Measurements from ENCODE around the gene GSX2. TPM values are rescaled to one million over a fixed set of nuclear protein-coding genes. Genes with fewer than 3 reads are reported as not detected.
A peak's percentile ranks its signal among the peaks of the same experiment; 100 is the strongest.
"Not testable (repeated sequence)": the region's sequence is repeated elsewhere in the genome, so short reads cannot be mapped to it uniquely, and the experiment has no call there.

The GSX2 gene
- not detected for polyA plus RNA-seq (ENCODE audit: insufficient read length in 12 of 12)
- long read RNA-seq, donor 1, result 0 reads
- long read RNA-seq, donor 2, result 0 reads
- long read RNA-seq, donor 3, result 0 reads
- long read RNA-seq, donor 4, result 0 reads
- long read RNA-seq, donor 5, result 0 reads
- long read RNA-seq, donor 6, result 0 reads
- long read RNA-seq, donor 7, result 0 reads
- long read RNA-seq, donor 8, result 0 reads
- long read RNA-seq, donor 9, result 0 reads
- long read RNA-seq, donor 10, result 0 reads
- long read RNA-seq, donor 11, result 0 reads

DNA sequence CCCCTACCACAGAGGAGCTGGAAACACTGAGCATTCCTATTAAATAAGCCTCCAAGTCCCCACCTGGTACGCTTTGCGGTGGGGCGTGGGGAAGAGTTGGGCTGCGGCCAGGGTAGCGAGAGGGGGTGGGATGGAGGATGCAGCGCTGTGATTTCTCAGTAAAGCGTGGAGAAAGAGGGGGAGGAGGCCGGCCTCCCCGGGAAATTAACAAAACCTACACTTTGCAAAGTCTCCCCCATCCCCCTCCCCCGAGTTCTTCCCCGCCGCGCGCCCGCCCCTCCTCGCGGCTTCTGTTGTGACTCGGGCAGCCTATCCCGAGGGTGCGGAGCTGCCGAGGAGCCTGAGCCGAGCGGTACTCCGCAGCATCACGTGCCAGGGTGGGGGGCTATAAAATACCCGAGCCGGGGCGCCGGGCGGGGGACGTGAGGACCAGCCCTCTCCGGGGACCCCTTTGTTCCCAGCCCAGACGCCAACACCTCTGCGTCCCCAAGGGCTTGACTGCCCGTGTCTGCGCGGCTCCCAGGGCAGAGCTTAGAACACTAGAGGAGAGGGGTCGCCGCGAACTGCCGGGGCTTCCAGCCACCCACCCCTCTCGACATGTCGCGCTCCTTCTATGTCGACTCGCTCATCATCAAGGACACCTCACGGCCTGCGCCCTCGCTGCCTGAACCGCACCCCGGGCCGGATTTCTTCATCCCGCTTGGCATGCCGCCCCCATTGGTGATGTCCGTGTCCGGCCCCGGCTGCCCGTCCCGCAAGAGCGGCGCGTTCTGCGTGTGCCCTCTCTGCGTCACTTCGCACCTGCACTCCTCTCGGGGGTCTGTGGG lies at the start of gene GSX2:
Gene GSX2, plus strand, starts transcription at position 416 of the 827 bp plus-strand sequence. Its CDS starts 182 bp downstream, at position 598.
- no peak for DNase-seq

DNA sequence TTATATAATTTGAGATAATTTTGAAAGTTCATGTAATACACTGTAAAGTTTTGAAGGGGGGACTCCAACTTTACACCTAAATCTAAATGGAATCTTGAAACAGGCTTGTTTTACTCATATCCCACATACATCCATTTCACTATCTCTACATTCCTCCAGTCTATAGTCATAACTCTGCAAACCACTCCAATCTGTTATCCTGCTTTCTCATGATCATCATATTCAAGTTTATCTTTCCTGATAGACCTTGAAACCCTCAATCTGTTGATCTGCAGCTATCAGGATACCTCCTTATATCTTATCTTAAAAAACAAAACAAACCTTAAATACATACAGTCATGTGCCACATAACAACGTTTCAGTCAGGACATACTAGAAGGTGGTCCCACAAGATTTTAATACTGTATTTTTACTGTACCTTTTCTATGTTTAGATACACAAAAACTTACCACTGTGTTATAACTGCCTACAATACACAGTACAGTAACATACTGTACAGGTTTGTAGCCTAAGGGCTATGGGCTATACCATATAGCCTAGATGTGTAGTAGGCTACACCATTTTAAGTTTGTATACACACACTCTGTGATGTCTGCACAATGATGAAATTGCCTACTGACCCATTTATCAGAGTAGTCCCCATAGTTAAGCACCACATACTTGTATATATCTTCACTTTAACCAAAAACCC lies 49.6 kb upstream of the GSX2 start:
- DNase-seq, result no peak

GRCh38 chr4:54053322-54053721 lies 46.6 kb upstream of the GSX2 start:
- not testable (repeated sequence) for DNase-seq

DNA sequence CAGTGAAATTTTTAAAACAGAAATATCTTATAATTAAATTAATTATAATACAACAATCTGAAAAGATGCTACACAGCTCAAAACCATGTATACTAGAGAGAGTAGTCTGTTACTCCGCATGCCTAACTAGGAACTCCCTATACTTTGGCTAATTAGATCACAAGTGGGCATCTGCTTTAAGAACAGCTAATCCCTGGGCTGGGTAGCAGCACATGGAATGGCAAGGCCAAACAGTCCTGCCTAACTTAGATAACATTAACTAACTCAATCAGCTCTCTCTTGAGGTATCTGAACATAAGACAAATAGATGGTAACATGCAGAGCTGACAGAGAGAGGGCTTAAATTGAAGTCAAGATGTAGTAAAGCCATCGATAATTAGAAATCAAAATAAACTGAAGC lies 45.5 kb upstream of the GSX2 start:
- no peak for DNase-seq

GRCh38 chr4:54055494-54055893 lies 44.5 kb upstream of the GSX2 start:
- DNase-seq, result no peak

DNA sequence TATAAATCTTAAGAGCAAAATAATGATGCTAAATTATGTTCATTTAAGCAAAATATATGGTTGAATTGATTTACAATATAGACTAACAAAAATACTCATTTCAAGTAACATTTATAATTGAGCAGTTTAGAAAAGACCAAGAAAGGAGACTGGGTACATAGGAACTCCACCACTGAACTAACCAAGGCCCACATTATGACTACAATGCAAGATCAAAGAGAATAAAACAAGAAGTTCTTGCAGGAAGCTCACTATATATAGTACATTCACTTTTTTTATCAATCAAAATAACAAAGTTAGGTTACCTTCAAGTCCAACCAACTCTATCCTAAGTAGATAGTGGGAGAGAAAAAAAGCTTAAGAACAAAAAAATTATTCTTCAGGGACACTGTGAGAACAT lies 43.6 kb upstream of the GSX2 start:
- no peak for DNase-seq

GRCh38 chr4:54058171-54058570 lies 41.8 kb upstream of the GSX2 start:
- no peak for DNase-seq

DNA sequence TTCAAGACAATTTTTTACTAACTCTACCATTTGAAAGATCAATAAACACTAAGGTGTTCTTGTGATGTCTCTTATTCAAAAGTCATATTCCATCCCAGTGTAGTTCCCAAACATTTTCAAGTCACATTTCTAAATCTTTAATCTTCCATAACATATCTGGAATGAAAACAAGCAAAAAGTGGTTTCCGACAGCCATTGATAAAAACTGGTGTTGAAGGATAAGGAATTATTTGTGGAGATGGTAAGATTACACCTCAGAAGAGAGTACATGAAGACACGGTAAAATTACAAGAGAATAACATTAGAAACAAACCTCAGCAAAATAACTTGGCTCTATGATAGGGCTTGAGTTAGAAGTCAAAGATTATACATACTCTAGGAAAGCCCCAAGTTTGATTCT lies 39.8 kb upstream of the GSX2 start:
- no peak for DNase-seq

DNA sequence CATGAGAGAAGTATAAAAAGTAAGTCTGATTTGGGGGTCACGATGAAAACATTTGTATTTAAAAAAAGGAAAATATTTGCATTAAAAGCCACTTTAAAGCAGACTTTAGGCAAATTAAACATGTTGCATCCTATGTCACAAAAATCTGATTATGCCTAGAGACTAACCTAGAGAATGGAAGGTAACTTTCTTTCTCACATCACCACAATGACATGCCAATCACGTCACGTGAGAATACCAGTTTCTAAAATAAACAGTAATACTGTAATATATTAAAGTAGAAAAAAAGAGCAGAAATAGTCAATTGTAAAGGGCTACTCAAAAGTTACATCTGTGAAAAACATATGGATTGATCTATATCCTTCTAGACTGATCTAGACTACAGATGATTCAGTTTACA lies 38.9 kb upstream of the GSX2 start:
- DNase-seq, result no peak

DNA sequence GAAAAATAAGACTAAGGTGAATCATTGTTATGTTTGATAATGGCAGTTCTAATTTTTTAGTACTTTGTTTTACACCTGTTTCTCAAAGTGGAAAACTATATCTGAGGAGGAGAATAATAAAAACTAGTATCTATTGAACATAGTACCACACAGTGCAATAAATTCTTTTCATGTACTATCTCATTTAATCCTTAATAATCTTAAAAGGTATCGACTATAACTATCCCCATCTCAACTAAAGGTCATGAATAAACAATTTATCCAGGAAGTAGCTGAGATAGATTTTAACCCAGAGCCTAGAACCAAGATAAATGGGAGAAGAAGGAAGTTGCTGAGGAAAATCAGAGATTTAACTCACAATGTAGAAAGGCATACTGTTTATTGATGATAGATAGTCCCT lies 38.1 kb upstream of the GSX2 start:
- DNase-seq, result no peak

- DNase-seq, result no peak
These were observed 37.6 kb upstream of the GSX2 start for GRCh38 chr4:54062392-54062791.

- no peak for DNase-seq
These were observed 36.7 kb upstream of the GSX2 start for GRCh38 chr4:54063229-54063628.

- peak; percentile 58 for DNase-seq
These were observed 36.1 kb upstream of the GSX2 start for GRCh38 chr4:54063737-54064316.

DNA sequence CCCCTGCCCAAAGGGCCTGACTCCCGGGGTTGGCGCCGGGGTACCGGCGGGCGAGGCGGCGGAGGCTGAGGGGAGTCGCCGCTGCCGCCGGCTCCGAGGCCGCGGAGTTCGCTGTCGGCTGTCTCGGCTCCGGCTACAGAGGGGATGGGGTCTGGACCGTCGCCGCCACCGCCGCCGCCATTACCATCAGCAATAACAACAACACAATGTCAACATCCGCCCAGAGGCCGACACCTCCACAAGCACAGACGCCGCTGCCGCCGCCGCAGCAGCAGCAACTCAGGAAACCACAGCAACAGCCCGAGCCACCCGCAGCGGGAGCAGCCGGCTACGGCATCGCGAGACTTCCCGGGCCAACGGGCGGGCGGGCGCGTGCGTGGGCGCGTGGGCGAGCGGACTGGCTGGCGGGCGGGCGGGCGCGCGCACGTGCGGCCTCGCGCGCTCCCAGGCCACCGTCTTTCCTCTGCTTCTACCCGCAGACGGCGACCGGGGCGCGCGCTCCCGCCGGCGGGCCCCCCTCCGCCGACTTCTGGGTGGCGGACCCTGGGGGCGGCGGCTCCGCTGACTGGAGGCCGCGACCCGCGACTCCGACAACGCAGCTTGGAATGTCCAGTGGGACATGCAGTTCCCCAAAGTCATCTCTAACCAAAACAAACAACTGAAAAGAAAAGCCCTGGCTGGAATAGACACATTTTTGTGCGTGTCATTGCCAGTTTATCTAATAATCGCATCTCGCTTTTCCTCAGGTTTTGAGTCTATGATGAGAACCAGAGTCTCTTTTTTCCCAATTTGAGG lies 35.4 kb upstream of the GSX2 start, which contains the start of gene CHIC2:
Gene CHIC2, minus strand, starts transcription at position 289 of the 795 bp plus-strand sequence. CDS start 305 bp downstream, outside the sequence.
- DNase-seq, result peak; percentile 92

- no peak for DNase-seq
These were observed 34.5 kb upstream of the GSX2 start for GRCh38 chr4:54065282-54066087.

DNA sequence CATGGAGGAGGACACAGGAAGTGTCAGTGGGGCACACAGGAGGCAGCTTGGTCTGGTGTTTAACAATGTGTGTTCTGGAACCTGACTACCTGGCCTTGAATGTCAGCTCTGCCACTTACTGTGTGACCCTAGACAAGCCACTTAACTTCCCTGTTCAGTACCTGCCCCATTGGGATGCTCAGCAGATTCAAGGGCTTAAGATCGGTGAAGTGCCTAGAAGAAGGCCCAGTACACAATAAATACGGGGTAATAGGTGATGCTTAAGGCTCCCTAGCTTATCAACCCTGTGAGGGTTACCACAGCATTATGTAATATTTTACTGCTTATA lies 33.9 kb upstream of the GSX2 start:
- DNase-seq, result no peak

- DNase-seq, result no peak
These were observed 33.2 kb upstream of the GSX2 start for GRCh38 chr4:54066718-54067129.

GRCh38 chr4:54067166-54067565 lies 32.8 kb upstream of the GSX2 start:
- DNase-seq, result no peak

DNA sequence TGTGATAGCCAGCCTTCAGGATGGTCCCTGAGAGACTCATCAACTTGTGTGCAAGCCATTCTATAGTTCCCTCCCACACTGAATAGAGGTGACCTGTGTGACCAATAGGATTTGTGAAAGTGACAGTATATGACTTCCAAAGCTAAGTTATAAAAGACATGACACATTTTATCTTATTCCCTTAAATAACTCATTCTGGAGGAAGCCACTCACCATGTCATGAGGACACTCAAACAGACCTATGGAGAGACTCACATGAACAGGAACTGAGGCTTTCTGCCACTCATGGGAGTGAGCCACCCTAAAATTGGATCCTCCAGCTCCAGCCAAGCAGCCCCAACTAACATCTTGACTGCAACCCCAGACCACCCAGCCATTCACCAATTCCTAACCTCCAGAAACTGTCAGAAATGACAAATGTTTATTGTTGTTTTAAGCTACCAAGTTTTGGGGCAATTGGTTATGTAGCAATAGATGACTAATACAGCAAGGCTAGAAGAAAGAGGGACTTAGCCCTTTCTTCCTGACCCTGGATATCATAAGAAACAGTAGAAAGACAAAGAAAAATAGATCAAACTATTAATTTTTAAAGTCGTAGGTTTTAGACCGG lies 26.6 kb upstream of the GSX2 start:
- no peak for DNase-seq

DNA sequence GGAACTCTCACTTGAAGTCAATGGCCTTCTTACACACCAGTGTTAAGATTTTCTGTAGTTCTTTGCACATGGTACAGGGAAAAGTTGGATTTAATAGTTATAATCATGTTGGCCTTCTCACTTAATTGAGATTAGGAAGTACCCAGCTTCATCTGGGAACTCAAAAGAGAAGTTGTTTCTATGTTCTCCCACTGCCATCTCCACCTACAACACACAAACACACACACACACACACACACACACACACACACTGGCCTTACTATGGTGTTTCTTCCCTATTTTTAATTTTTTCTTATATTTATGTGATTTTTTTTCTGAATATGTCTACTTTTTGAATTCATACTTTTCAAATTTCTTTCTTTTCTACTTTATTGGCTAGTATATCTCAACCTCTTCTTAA lies 25.6 kb upstream of the GSX2 start:
- no peak for DNase-seq
